ENCODE data around the gene ORC4. TPM values are rescaled to one million over a fixed set of nuclear protein-coding genes. Genes with fewer than 3 reads are reported as not detected.
"Not testable (repeated sequence)": the region's sequence is repeated elsewhere in the genome, so short reads cannot be mapped to it uniquely, and the experiment has no call there.

The ORC4 gene
- total and polyA plus RNA-seq, 8 donors, result 4.9 to 86.1 (median 9.6) TPM

GRCh38 chr2:148007219-148007900 is 13.2 kb downstream of the ORC4 start:
- H3K27ac ChIP-seq, result no peak overlapping the region
- H3K27me3 ChIP-seq, result no peaks in the 10 kb centered on the region
- peaks cover 0 to 5% (median 0%) of the 10 kb centered on the region in 4 donors for H3K4me1 ChIP-seq
- no peak overlapping the region for H3K4me3 ChIP-seq
- H3K36me3 ChIP-seq, result no peaks in the 10 kb centered on the region
- intact Hi-C loops (cut with DNase I; ENCODE audit: low total_unique reads), result no loop called here
- TF ChIP-seq EP300 (IDR thresholded peaks at IDR 0.05), result no peak
- TF ChIP-seq POLR2AphosphoS5 (IDR thresholded peaks at IDR 0.05), result no peak
- no peak for TF ChIP-seq POLR2A (IDR thresholded peaks at IDR 0.05)
- no peak for TF ChIP-seq CTCF (IDR thresholded peaks at IDR 0.05)
- WGBS, 5 donors, result 76 to 96% (median 80%) methylated on average over 5 of the region's 5 CpGs
- peaks cover 0 to 3% (median 0%) of the 10 kb centered on the region in 4 donors for H3K9me3 ChIP-seq
- DNase-seq, result no peak

GRCh38 chr2:148006249-148007007 is 14.1 kb downstream of the ORC4 start:
- H3K9me3 ChIP-seq, result peaks cover 0 to 7% (median 0%) of the 10 kb centered on the region in 4 donors
- intact Hi-C loops (cut with DNase I; ENCODE audit: low total_unique reads), result no loop called here
- WGBS, 5 donors, result 85 to 99% (median 89%) methylated on average over 6 of the region's 6 CpGs
- H3K4me3 ChIP-seq, result no peak overlapping the region
- no peak for TF ChIP-seq POLR2A (IDR thresholded peaks at IDR 0.05)
- no peak for TF ChIP-seq CTCF (IDR thresholded peaks at IDR 0.05)
- TF ChIP-seq EP300 (IDR thresholded peaks at IDR 0.05), result no peak
- TF ChIP-seq POLR2AphosphoS5 (IDR thresholded peaks at IDR 0.05), result no peak
- no peaks in the 10 kb centered on the region for H3K27me3 ChIP-seq
- no peak for DNase-seq
- no peaks in the 10 kb centered on the region for H3K36me3 ChIP-seq
- no peak overlapping the region for H3K27ac ChIP-seq
- peaks cover 0 to 5% (median 0%) of the 10 kb centered on the region in 4 donors for H3K4me1 ChIP-seq

GRCh38 chr2:148002420-148002819 is 18.1 kb downstream of the ORC4 start:
- H3K27ac ChIP-seq; H3K4me3 ChIP-seq; H3K36me3 ChIP-seq; H3K27me3 ChIP-seq; DNase-seq; H3K9me3 ChIP-seq; intact Hi-C loops (cut with DNase I; ENCODE audit: low total_unique reads): not testable (repeated sequence)
- H3K4me1 ChIP-seq, result peaks cover 0 to 13% (median 6%) of the 10 kb centered on the region in 4 donors

GRCh38 chr2:148000095-148000494 is 20.4 kb downstream of the ORC4 start:
- peaks cover 0 to 14% (median 0%) of the 10 kb centered on the region in 4 donors for H3K9me3 ChIP-seq
- H3K4me1 ChIP-seq, result peaks cover 0 to 13% (median 6%) of the 10 kb centered on the region in 4 donors
- no peaks in the 10 kb centered on the region for H3K27me3 ChIP-seq
- H3K27ac ChIP-seq, result no peak overlapping the region
- 85 to 94% (median 89%) methylated on average over 1 of the region's 1 CpG for whole genome bisulfite sequencing, 5 donors
- TF ChIP-seq CTCF (IDR thresholded peaks at IDR 0.05) (no peak), POLR2A (IDR thresholded peaks at IDR 0.05) (no peak), POLR2AphosphoS5 (IDR thresholded peaks at IDR 0.05) (no peak), EP300 (IDR thresholded peaks at IDR 0.05) (no peak)
- intact Hi-C loops (cut with DNase I; ENCODE audit: low total_unique reads), result no loop called here
- peaks cover 0 to 6% (median 5%) of the 10 kb centered on the region in 4 donors for H3K36me3 ChIP-seq
- H3K4me3 ChIP-seq, result no peak overlapping the region
- no peak for DNase-seq

Data from stomach (tissue), 9 donors.